PC-3 (cell line): Measurements from ENCODE around the gene ANKRA2.

Source experiments
- CTCF ChIP-seq: fragments of 300-600 bp; sonication (generic); conservative IDR thresholded peaks from 2 replicates; pipeline ENCODE4 v1.5.1; 2017; ENCODE audit warnings: antibody characterized with exemption, low read depth, mild to moderate bottlenecking, low read length
- EZH2phosphoT487 ChIP-seq: fragments of 300-600 bp; sonication (generic); IDR thresholded peaks from 2 replicates; pipeline ENCODE4 v1.6.1; 2018; ENCODE audit warnings: mild to moderate bottlenecking, antibody characterized with exemption, low read length, borderline replicate concordance

GRCh38 chr5:73523861-73524260 is 41.6 kb downstream of the ANKRA2 start:
- no peak for TF ChIP-seq CTCF
- TF ChIP-seq EZH2phosphoT487 = no peak
